ENCODE data around the gene SHROOM3. TPM values are rescaled to one million over a fixed set of nuclear protein-coding genes. Genes with fewer than 3 reads are reported as not detected.

Gene SHROOM3
- total and polyA plus RNA-seq, 2 donors (not counting 1 experiment from before 2014, with no cell fraction given): 0.91 to 1.5 TPM

GRCh38 chr4:76556452-76556851 is 121.4 kb downstream of the SHROOM3 start:
- Histone ChIP-seq H3K4me2 (replicated peaks; ENCODE audit: low read depth, low read length, poor library complexity, severe bottlenecking) (no peak overlapping the region), H3K79me2 (ENCODE audit: control insufficient read depth, insufficient read depth, low read length) (no peaks in the 10 kb centered on the region), H3K36me3 (replicated peaks in 1 of 2; ENCODE audit: control extremely low read depth in 1 of 2, control insufficient read depth in 1 of 2, extremely low read depth in 1 of 2, insufficient read depth in 2 of 2, low read length in 1 of 2) (no peaks in the 10 kb centered on the region), H4K20me1 (ENCODE audit: control insufficient read depth, insufficient read depth, low read length, poor library complexity, severe bottlenecking) (no peaks in the 10 kb centered on the region), H3K4me3 (ENCODE audit: control extremely low read depth in 1 of 5, extremely low read depth in 1 of 5, insufficient read depth in 1 of 5, low read depth in 2 of 5, low read length in 4 of 5) (no peak overlapping the region), H3K4me1 (ENCODE audit: control insufficient read depth in 2 of 2, insufficient read depth in 2 of 2, low read length in 2 of 2) (no peaks in the 10 kb centered on the region), H3K9me3 (ENCODE audit: control extremely low read depth in 1 of 3, control insufficient read depth in 2 of 3, insufficient read depth in 1 of 3, low read length in 2 of 3) (peaks cover 0 to 9% (median 0%) of the 10 kb centered on the region in 3 donors), H3K9ac (ENCODE audit: low read length) (no peak overlapping the region), H3K27me3 (replicated peaks in 1 of 4; ENCODE audit: control extremely low read depth in 1 of 4, control insufficient read depth in 3 of 4, insufficient read depth in 4 of 4, low read length in 3 of 4) (no peaks in the 10 kb centered on the region), H3K27ac (ENCODE audit: low read length in 2 of 2) (no peak overlapping the region), H2AFZ (ENCODE audit: insufficient read depth, low read depth, low read length, poor library complexity, severe bottlenecking) (no peak overlapping the region)
- no CpG with 5 or more reads among the region's 1 CpG for WGBS (ENCODE audit: insufficient coverage)
- Mint-ChIP-seq H3K27me3 (peaks cover 4% of the 10 kb centered on the region), H3K4me1 (no peaks in the 10 kb centered on the region), H3K9me3 (ENCODE audit: insufficient read depth) (no peaks in the 10 kb centered on the region), H3K4me3 (no peak overlapping the region), H3K27ac (no peak overlapping the region)
- no peak for ATAC-seq (ENCODE audit: low read depth)
- no peak for DNase-seq
- ChIA-PET POLR2A (no interaction called here), CTCF (no interaction called here)
- TF ChIP-seq EZH2 (IDR thresholded peaks at IDR 0.05; ENCODE audit: borderline replicate concordance, insufficient read depth, low read depth, low read length, poor library complexity, severe bottlenecking) (no peak), CTCF (IDR thresholded peaks at IDR 0.05) (no peak)
- intact Hi-C loops (cut with micrococcal nuclease): no loop called here

GRCh38 chr4:76558396-76559235 is 123.6 kb downstream of the SHROOM3 start:
- Histone ChIP-seq H3K79me2 (ENCODE audit: control insufficient read depth, insufficient read depth, low read length) (no peaks in the 10 kb centered on the region), H3K9me3 (ENCODE audit: control extremely low read depth in 1 of 3, control insufficient read depth in 2 of 3, insufficient read depth in 1 of 3, low read length in 2 of 3) (peaks cover 0 to 9% (median 0%) of the 10 kb centered on the region in 3 donors), H3K4me3 (ENCODE audit: control extremely low read depth in 1 of 5, extremely low read depth in 1 of 5, insufficient read depth in 1 of 5, low read depth in 2 of 5, low read length in 4 of 5) (no peak overlapping the region), H3K27ac (ENCODE audit: low read length in 2 of 2) (no peak overlapping the region), H3K27me3 (replicated peaks in 1 of 4; ENCODE audit: control extremely low read depth in 1 of 4, control insufficient read depth in 3 of 4, insufficient read depth in 4 of 4, low read length in 3 of 4) (no peaks in the 10 kb centered on the region), H3K36me3 (replicated peaks in 1 of 2; ENCODE audit: control extremely low read depth in 1 of 2, control insufficient read depth in 1 of 2, extremely low read depth in 1 of 2, insufficient read depth in 2 of 2, low read length in 1 of 2) (no peaks in the 10 kb centered on the region), H3K9ac (ENCODE audit: low read length) (no peak overlapping the region), H4K20me1 (ENCODE audit: control insufficient read depth, insufficient read depth, low read length, poor library complexity, severe bottlenecking) (no peaks in the 10 kb centered on the region), H3K4me2 (replicated peaks; ENCODE audit: low read depth, low read length, poor library complexity, severe bottlenecking) (no peak overlapping the region), H2AFZ (ENCODE audit: insufficient read depth, low read depth, low read length, poor library complexity, severe bottlenecking) (no peak overlapping the region), H3K4me1 (ENCODE audit: control insufficient read depth in 2 of 2, insufficient read depth in 2 of 2, low read length in 2 of 2) (no peaks in the 10 kb centered on the region)
- H3K9me3 Mint-ChIP-seq (ENCODE audit: insufficient read depth): no peaks in the 10 kb centered on the region
- intact Hi-C loops (cut with micrococcal nuclease): no loop called here
- WGBS (ENCODE audit: insufficient coverage): 82% methylated on average over 3 of the region's 5 CpGs
- ChIA-PET CTCF (no interaction called here), POLR2A (no interaction called here)
- TF ChIP-seq EZH2 (IDR thresholded peaks at IDR 0.05; ENCODE audit: borderline replicate concordance, insufficient read depth, low read depth, low read length, poor library complexity, severe bottlenecking) (no peak), CTCF (IDR thresholded peaks at IDR 0.05) (no peak)
- peaks cover 4% of the 10 kb centered on the region for H3K27me3 Mint-ChIP-seq
- no peaks in the 10 kb centered on the region for H3K4me1 Mint-ChIP-seq
- no peak overlapping the region for H3K4me3 Mint-ChIP-seq
- ATAC-seq (ENCODE audit: low read depth) (no peak), DNase-seq (no peak)
- no peak overlapping the region for H3K27ac Mint-ChIP-seq
